Measurements from ENCODE around the gene TNFSF8. TPM values are rescaled to one million over a fixed set of nuclear protein-coding genes. Genes with fewer than 3 reads are reported as not detected.

TNFSF8 gene
- total and polyA plus RNA-seq, 9 of the 15 experiments (the other 6 are each of a cell fraction or from before 2014, with no cell fraction given) = 0.09 TPM; not detected in 8

DNA sequence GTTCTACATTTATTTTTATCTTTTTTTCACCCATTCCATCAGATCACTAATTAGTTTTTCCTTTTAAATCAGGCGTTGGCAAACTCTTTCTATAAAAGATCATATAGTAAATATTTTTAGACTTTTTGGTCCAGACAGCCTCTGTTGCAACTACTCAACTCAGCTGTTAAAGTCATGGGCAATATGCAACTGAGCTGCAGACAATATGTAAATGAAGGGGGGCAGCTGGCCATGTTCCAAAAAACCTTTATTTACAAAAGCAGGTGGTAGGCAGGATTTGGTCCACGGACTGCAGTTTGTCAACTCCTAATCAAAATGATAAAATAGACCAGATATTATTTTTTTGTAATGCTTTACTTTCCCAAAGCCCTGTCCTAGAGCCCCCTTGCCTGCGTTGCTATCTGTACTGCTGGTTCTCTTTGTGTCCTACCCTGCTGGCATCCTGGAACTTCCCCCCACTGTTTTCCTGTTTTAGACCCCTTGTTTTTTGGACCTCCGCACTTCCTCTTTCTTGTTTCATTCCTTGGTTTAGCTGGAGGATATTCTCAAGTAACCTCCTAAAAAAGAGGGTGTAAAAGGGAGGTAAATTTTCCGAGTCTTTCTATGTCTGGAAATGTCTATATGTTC is 24.7 kb upstream of the TNFSF8 start:
- intact Hi-C loops (cut with micrococcal nuclease) = no loop called here

DNA sequence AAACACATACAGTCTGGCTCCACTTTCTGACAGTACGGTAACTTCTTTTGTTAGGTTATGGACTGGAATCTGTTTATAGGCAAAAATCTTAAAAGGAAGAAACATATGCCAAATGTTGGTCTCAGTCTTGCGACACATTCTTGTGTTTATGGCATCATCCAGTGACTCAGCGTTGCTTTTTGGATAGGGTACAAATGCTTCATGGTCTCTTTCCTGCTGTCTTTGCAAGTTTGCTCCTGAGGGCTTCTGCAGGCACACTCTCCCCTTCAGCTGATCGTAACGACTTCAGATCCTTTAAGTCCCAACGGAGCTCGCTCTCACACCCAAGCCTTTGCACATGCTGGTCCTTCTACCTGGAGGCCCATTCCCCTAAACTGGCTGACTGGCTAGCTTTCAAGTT is 23.6 kb upstream of the TNFSF8 start:
- H3K4me3 ChIP-seq = no peak overlapping the region
- CTCF ChIA-PET (ENCODE audit: low intra/inter-chr PET ratio) = no interaction called here
- POLR2A ChIA-PET = no interaction called here
- H3K9me1 ChIP-seq (ENCODE audit: control insufficient read depth, insufficient read depth, low read length) = no peaks in the 10 kb centered on the region
- no peak overlapping the region for H3K27ac ChIP-seq (ENCODE audit: extremely low read depth, low read depth, low read length)
- H4K20me1 ChIP-seq (replicated peaks; ENCODE audit: control insufficient read depth, insufficient read depth, low read length) = no peaks in the 10 kb centered on the region
- H3K4me1 ChIP-seq (replicated peaks in 1 of 2; ENCODE audit: control insufficient read depth in 2 of 2, insufficient read depth in 2 of 2, low read length in 2 of 2) = no peaks in the 10 kb centered on the region
- in situ Hi-C loops (cut with MboI) (no loop called here), intact Hi-C loops (cut with micrococcal nuclease) (no loop called here)
- BruUV-seq (replicated peaks) = no TSS peak
- no peak overlapping the region for H3K4me2 ChIP-seq (ENCODE audit: insufficient read depth, low read length)
- DNase-seq (ENCODE audit: extremely low read depth in 1 of 4, low spot score in 3 of 4) (no peak), ATAC-seq (no peak), FAIRE-seq (no peak)
- H3K36me3 ChIP-seq (ENCODE audit: control insufficient read depth, insufficient read depth, low read length) = no peaks in the 10 kb centered on the region
- no peaks in the 10 kb centered on the region for H3K79me2 ChIP-seq (ENCODE audit: control insufficient read depth, insufficient read depth, low read length)
- H3K9me3 ChIP-seq (replicated peaks; ENCODE audit: control insufficient read depth, insufficient read depth, low read depth, low read length) = no peaks in the 10 kb centered on the region
- H3K27me3 ChIP-seq (ENCODE audit: control insufficient read depth in 2 of 2, insufficient read depth in 2 of 2, low read length in 2 of 2) = no peaks in the 10 kb centered on the region; a peak in 1 of 5 replicates
- H2AFZ ChIP-seq (ENCODE audit: low read depth, low read length) = no peak overlapping the region
- H3K9ac ChIP-seq (ENCODE audit: insufficient read depth in 1 of 2, low read depth in 2 of 2, low read length in 2 of 2) = no peak overlapping the region
- 1% methylated on average over 7 of the region's 7 CpGs for WGBS (ENCODE audit: insufficient coverage, low coverage, missing lambda C conversion rate)
- TF ChIP-seq ZNF224 (CRISPR knock-in tag; IDR thresholded peaks at IDR 0.05) (no peak), CEBPG (CRISPR knock-in tag; IDR thresholded peaks at IDR 0.05) (no peak), CEBPG (tag; conservative IDR thresholded peaks at IDR 0.05 in 1 of 2, IDR thresholded peaks at IDR 0.05 in 1 of 2) (peak; percentile 20 to 85; a peak in 2 of 4 replicates), ILK (tag; IDR thresholded peaks at IDR 0.05; ENCODE audit: borderline replicate concordance, low read depth) (no peak), NFE2 (IDR thresholded peaks at IDR 0.05; ENCODE audit: low read depth) (0 out of 2 replicates have a peak, but pooled peaks have one; percentile 21), ZBTB7A (IDR thresholded peaks at IDR 0.05; ENCODE audit: borderline replicate concordance, control insufficient read depth, low read depth, low read length) (no peak), C11orf30 (IDR thresholded peaks at IDR 0.05; ENCODE audit: low read depth) (0 out of 2 replicates have a peak, but pooled peaks have one; percentile 12), CEBPB (tag; IDR thresholded peaks at IDR 0.05) (peak; percentile 73)
- TF ChIP-seq, protein P1, sequence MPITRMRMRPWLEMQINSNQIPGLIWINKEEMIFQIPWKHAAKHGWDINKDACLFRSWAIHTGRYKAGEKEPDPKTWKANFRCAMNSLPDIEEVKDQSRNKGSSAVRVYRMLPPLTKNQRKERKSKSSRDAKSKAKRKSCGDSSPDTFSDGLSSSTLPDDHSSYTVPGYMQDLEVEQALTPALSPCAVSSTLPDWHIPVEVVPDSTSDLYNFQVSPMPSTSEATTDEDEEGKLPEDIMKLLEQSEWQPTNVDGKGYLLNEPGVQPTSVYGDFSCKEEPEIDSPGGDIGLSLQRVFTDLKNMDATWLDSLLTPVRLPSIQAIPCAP (CRISPR knock-in tag; IDR thresholded peaks at IDR 0.05; ENCODE audit: borderline replicate concordance) = no peak
- TF ChIP-seq, protein P2, sequence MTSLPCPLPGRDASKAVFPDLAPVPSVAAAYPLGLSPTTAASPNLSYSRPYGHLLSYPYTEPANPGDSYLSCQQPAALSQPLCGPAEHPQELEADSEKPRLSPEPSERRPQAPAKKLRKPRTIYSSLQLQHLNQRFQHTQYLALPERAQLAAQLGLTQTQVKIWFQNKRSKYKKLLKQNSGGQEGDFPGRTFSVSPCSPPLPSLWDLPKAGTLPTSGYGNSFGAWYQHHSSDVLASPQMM (CRISPR knock-in tag; IDR thresholded peaks at IDR 0.05) = no peak
- TF ChIP-seq, protein P3, sequence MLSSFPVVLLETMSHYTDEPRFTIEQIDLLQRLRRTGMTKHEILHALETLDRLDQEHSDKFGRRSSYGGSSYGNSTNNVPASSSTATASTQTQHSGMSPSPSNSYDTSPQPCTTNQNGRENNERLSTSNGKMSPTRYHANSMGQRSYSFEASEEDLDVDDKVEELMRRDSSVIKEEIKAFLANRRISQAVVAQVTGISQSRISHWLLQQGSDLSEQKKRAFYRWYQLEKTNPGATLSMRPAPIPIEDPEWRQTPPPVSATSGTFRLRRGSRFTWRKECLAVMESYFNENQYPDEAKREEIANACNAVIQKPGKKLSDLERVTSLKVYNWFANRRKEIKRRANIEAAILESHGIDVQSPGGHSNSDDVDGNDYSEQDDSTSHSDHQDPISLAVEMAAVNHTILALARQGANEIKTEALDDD (IDR thresholded peaks at IDR 0.05) = no peak

More for the DNA sequence above, 24.7 kb upstream of the TNFSF8 start:
- Histone ChIP-seq H3K4me2 (ENCODE audit: insufficient read depth, low read length) (no peak overlapping the region), H3K9me1 (ENCODE audit: control insufficient read depth, insufficient read depth, low read length) (no peaks in the 10 kb centered on the region), H3K9me3 (replicated peaks; ENCODE audit: control insufficient read depth, insufficient read depth, low read depth, low read length) (no peaks in the 10 kb centered on the region), H3K4me1 (replicated peaks in 1 of 2; ENCODE audit: control insufficient read depth in 2 of 2, insufficient read depth in 2 of 2, low read length in 2 of 2) (no peaks in the 10 kb centered on the region), H3K27ac (ENCODE audit: extremely low read depth, low read depth, low read length) (no peak overlapping the region), H3K79me2 (ENCODE audit: control insufficient read depth, insufficient read depth, low read length) (no peaks in the 10 kb centered on the region), H3K9ac (ENCODE audit: insufficient read depth in 1 of 2, low read depth in 2 of 2, low read length in 2 of 2) (no peak overlapping the region), H4K20me1 (replicated peaks; ENCODE audit: control insufficient read depth, insufficient read depth, low read length) (no peaks in the 10 kb centered on the region), H3K4me3 (no peak overlapping the region), H2AFZ (ENCODE audit: low read depth, low read length) (no peak overlapping the region), H3K27me3 (ENCODE audit: control insufficient read depth in 2 of 2, insufficient read depth in 2 of 2, low read length in 2 of 2) (no peaks in the 10 kb centered on the region; a peak in 1 of 5 replicates), H3K36me3 (ENCODE audit: control insufficient read depth, insufficient read depth, low read length) (no peaks in the 10 kb centered on the region)
- CTCF ChIA-PET (ENCODE audit: low intra/inter-chr PET ratio) = no interaction called here
- TF ChIP-seq, protein P4, sequence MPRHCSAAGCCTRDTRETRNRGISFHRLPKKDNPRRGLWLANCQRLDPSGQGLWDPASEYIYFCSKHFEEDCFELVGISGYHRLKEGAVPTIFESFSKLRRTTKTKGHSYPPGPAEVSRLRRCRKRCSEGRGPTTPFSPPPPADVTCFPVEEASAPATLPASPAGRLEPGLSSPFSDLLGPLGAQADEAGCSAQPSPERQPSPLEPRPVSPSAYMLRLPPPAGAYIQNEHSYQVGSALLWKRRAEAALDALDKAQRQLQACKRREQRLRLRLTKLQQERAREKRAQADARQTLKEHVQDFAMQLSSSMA (CRISPR knock-in tag; IDR thresholded peaks at IDR 0.05) = no peak
- peak; percentile 83 for TF ChIP-seq SPI1 (IDR thresholded peaks at IDR 0.05; ENCODE audit: borderline replicate concordance, low read depth, low read length)
- 0% methylated on average over 5 of the region's 5 CpGs for WGBS (ENCODE audit: insufficient coverage, low coverage, missing lambda C conversion rate)
- FAIRE-seq = no peak
- POLR2A ChIA-PET = no interaction called here
- no TSS peak for BruUV-seq (replicated peaks)
- no peak for ATAC-seq
- in situ Hi-C loops (cut with MboI) = no loop called here
- no peak for DNase-seq (ENCODE audit: extremely low read depth in 1 of 4, low spot score in 3 of 4)
